ENCODE measurements around the gene ELL. TPM values are rescaled to one million over a fixed set of nuclear protein-coding genes. Genes with fewer than 3 reads are reported as not detected.
A peak's percentile ranks its signal among the peaks of the same experiment; 100 is the strongest.

Gene ELL
- total and polyA plus RNA-seq, 10 donors = 4.5 to 44.8 (median 29.2) TPM

GRCh38 chr19:18551631-18552030, 29.8 kb upstream of the ELL start:
- no peaks in the 10 kb centered on the region for H3K9me3 ChIP-seq
- no peak overlapping the region for H3K27ac ChIP-seq
- no peaks in the 10 kb centered on the region for H3K27me3 ChIP-seq (replicated peaks in 1 of 7)
- WGBS, 5 donors = 78 to 87% (median 79%) methylated on average over 6 of the region's 6 CpGs
- intact Hi-C loops (cut with DNase I; ENCODE audit: low total_unique reads) = no loop called here
- no peak overlapping the region for H3K4me3 ChIP-seq
- no peak for DNase-seq
- no peaks in the 10 kb centered on the region for H3K36me3 ChIP-seq
- TF ChIP-seq POLR2A (IDR thresholded peaks at IDR 0.05) (no peak), POLR2AphosphoS5 (IDR thresholded peaks at IDR 0.05) (no peak), CTCF (IDR thresholded peaks at IDR 0.05 in 8 of 11, conservative IDR thresholded peaks at IDR 0.05 in 3 of 11) (no peak)
- H3K4me1 ChIP-seq = peaks cover 0 to under 1% (median under 1%) of the 10 kb centered on the region in 6 donors

GRCh38 chr19:18543814-18544475, 22.1 kb upstream of the ELL start:
- Histone ChIP-seq H3K27me3 (replicated peaks in 1 of 7) (no peaks in the 10 kb centered on the region), H3K4me3 (peak overlapping the region; percentile 38 to 84 (median 56)), H3K4me1 (peaks cover 11 to 52% (median 24%) of the 10 kb centered on the region in 6 donors), H3K9me3 (no peaks in the 10 kb centered on the region), H3K27ac (peak overlapping the region; percentile 88 to 96 (median 92)), H3K36me3 (peaks cover 0 to 29% (median 20%) of the 10 kb centered on the region in 6 donors)
- TF ChIP-seq POLR2AphosphoS5 (IDR thresholded peaks at IDR 0.05) (peak in 2 of 3 donors; percentile 73 to 81), POLR2A (IDR thresholded peaks at IDR 0.05) (peak in 1 of 3 donors; percentile 40), CTCF (IDR thresholded peaks at IDR 0.05 in 8 of 11, conservative IDR thresholded peaks at IDR 0.05 in 3 of 11) (peak in 6 of 11 experiments; percentile 16 to 28 (median 21))
- WGBS, 5 donors = 2 to 5% (median 5%) methylated on average over 8 to 12 of the region's 12 CpGs
- peak; percentile 89 for DNase-seq
- intact Hi-C loops (cut with DNase I; ENCODE audit: low total_unique reads) = no loop called here

- no peaks in the 10 kb centered on the region for H3K9me3 ChIP-seq
- intact Hi-C loops (cut with DNase I; ENCODE audit: low total_unique reads) = no loop called here
- 0 to 1% (median 0%) methylated on average over 7 to 86 of the region's 86 CpGs for WGBS, 5 donors
- DNase-seq = peak; percentile 97
- no peaks in the 10 kb centered on the region for H3K27me3 ChIP-seq (replicated peaks in 1 of 7)
- H3K4me1 ChIP-seq = peaks cover 11 to 54% (median 24%) of the 10 kb centered on the region in 6 donors
- H3K36me3 ChIP-seq = peaks cover 0 to 36% (median 27%) of the 10 kb centered on the region in 6 donors
- H3K4me3 ChIP-seq = peak within 1 kb of the TSS; percentile 38 to 84 (median 56)
- peak within 1 kb of the TSS; percentile 88 to 96 (median 92) for H3K27ac ChIP-seq
- peak; percentile 37 to 81 (median 45) for TF ChIP-seq POLR2AphosphoS5 (IDR thresholded peaks at IDR 0.05)
- no peak for TF ChIP-seq POLR2A (IDR thresholded peaks at IDR 0.05)
- no peak for TF ChIP-seq CTCF (IDR thresholded peaks at IDR 0.05 in 8 of 11, conservative IDR thresholded peaks at IDR 0.05 in 3 of 11)
Measured at GRCh38 chr19:18542941-18543813, 21.3 kb upstream of the ELL start, which contains the start of gene FKBP8. Gene FKBP8, minus strand, starts transcription at chr19:18543573. Its CDS starts 1,603 bp downstream, at chr19:18541970.

All from spleen (tissue), 11 donors.